ENCODE data around the gene TOR2A. TPM values are rescaled to one million over a fixed set of nuclear protein-coding genes. Genes with fewer than 3 reads are reported as not detected.

TOR2A gene
- total RNA-seq, 2 donors from 2014 or later: 20.4 to 24.1 TPM

DNA sequence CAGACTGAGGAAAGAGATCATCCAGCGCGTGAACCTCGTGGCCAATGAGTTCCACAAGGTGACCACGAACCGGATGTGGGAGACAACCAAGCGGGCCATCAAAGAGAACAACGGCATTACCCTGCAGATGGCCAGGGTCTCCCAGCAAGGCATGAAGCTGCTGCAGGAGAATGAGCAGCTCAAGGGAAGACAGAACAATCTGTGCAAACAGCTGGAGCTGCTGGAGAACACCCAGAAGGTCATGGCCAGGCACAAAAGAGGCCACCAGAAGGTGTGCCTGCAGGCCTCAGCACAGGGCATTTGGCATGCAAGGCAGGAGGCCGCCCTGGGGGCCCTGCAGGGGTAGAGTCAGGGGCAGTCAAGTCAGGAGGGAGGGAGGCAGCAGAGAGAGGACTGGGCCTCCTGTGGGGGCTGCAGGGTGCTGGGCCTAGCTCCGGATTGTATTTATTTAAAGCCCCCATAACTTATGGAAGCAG lies 23.8 kb downstream of the TOR2A start:
- Histone ChIP-seq H3K36me3 (no peaks in the 10 kb centered on the region), H3K4me1 (replicated peaks) (no peaks in the 10 kb centered on the region), H3K27ac (no peak overlapping the region), H3K9me3 (no peaks in the 10 kb centered on the region), H3K27me3 (replicated peaks; ENCODE audit: insufficient read depth) (no peaks in the 10 kb centered on the region), H3K4me3 (no peak overlapping the region)
- no peak for TF ChIP-seq POLR2A (IDR thresholded peaks at IDR 0.05)
- no peak for TF ChIP-seq POLR2AphosphoS5 (IDR thresholded peaks at IDR 0.05)
- TF ChIP-seq, protein P1, sequence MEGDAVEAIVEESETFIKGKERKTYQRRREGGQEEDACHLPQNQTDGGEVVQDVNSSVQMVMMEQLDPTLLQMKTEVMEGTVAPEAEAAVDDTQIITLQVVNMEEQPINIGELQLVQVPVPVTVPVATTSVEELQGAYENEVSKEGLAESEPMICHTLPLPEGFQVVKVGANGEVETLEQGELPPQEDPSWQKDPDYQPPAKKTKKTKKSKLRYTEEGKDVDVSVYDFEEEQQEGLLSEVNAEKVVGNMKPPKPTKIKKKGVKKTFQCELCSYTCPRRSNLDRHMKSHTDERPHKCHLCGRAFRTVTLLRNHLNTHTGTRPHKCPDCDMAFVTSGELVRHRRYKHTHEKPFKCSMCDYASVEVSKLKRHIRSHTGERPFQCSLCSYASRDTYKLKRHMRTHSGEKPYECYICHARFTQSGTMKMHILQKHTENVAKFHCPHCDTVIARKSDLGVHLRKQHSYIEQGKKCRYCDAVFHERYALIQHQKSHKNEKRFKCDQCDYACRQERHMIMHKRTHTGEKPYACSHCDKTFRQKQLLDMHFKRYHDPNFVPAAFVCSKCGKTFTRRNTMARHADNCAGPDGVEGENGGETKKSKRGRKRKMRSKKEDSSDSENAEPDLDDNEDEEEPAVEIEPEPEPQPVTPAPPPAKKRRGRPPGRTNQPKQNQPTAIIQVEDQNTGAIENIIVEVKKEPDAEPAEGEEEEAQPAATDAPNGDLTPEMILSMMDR (IDR thresholded peaks at IDR 0.05): no peak
- intact Hi-C loops (cut with DNase I): no loop called here
- DNase-seq (ENCODE audit: low spot score): no peak
- 79% methylated on average over 9 of the region's 9 CpGs for WGBS

DNA sequence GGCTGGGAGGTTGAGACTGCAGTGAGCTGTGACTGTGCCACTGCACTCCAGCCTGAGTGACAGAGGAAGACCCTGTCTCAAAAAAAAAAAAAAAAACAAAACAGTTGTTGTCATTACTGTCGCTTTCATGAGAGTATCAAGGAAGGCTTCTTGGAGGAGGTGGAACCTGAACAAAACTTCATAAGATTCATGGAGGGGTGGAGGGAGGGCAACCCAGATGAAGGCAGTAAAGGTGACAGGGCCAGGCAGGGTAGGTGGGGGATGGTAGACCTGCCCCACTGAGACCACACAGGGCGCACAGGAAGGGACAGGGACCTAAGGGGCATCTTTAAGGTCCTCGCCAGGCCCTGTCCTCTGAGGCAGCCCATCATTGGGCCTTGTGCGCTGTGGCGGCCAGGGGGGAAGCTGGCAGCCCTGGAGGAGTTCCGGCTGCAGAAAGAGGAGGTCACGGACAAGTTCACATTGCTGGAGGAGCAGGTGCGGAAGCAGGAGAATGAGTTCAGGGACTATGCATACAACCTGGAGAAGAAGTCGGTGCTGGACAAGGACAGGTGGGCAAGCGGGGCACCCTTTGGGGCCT lies 24.8 kb downstream of the TOR2A start:
- Histone ChIP-seq H3K9me3 (no peaks in the 10 kb centered on the region), H3K4me3 (no peak overlapping the region), H3K27ac (no peak overlapping the region), H3K4me1 (replicated peaks) (no peaks in the 10 kb centered on the region), H3K36me3 (no peaks in the 10 kb centered on the region), H3K27me3 (replicated peaks; ENCODE audit: insufficient read depth) (no peaks in the 10 kb centered on the region)
- DNase-seq (ENCODE audit: low spot score): no peak
- WGBS: 91% methylated on average over 10 of the region's 10 CpGs
- no peak for TF ChIP-seq POLR2AphosphoS5 (IDR thresholded peaks at IDR 0.05)
- TF ChIP-seq POLR2A (IDR thresholded peaks at IDR 0.05): no peak
- TF ChIP-seq, protein P1 (IDR thresholded peaks at IDR 0.05): no peak
- intact Hi-C loops (cut with DNase I): no loop called here

GRCh38 chr9:127708952-127709587 lies 26.0 kb downstream of the TOR2A start:
- DNase-seq (ENCODE audit: low spot score): no peak
- H3K27ac ChIP-seq: no peak overlapping the region
- no peaks in the 10 kb centered on the region for H3K9me3 ChIP-seq
- TF ChIP-seq, protein P1 (IDR thresholded peaks at IDR 0.05): no peak
- TF ChIP-seq POLR2A (IDR thresholded peaks at IDR 0.05) (no peak), POLR2AphosphoS5 (IDR thresholded peaks at IDR 0.05) (no peak)
- intact Hi-C loops (cut with DNase I): no loop called here
- H3K4me3 ChIP-seq: no peak overlapping the region
- WGBS: 83% methylated on average over 8 of the region's 8 CpGs
- no peaks in the 10 kb centered on the region for H3K4me1 ChIP-seq (replicated peaks)
- no peaks in the 10 kb centered on the region for H3K27me3 ChIP-seq (replicated peaks; ENCODE audit: insufficient read depth)
- no peaks in the 10 kb centered on the region for H3K36me3 ChIP-seq

- intact Hi-C loops (cut with DNase I): no loop called here
- no peak for TF ChIP-seq POLR2AphosphoS5 (IDR thresholded peaks at IDR 0.05)
- TF ChIP-seq, protein P1 (IDR thresholded peaks at IDR 0.05): no peak
- TF ChIP-seq POLR2A (IDR thresholded peaks at IDR 0.05): no peak
- H3K9me3 ChIP-seq: no peaks in the 10 kb centered on the region
- no peaks in the 10 kb centered on the region for H3K36me3 ChIP-seq
- WGBS: 48% methylated on average over 5 of the region's 5 CpGs
- no peaks in the 10 kb centered on the region for H3K4me1 ChIP-seq (replicated peaks)
- H3K27me3 ChIP-seq (replicated peaks; ENCODE audit: insufficient read depth): no peaks in the 10 kb centered on the region
- no peak for DNase-seq (ENCODE audit: low spot score)
- H3K27ac ChIP-seq: no peak overlapping the region
- no peak overlapping the region for H3K4me3 ChIP-seq
Measured at GRCh38 chr9:127707766-127708165, 27.3 kb downstream of the TOR2A start.

DNA sequence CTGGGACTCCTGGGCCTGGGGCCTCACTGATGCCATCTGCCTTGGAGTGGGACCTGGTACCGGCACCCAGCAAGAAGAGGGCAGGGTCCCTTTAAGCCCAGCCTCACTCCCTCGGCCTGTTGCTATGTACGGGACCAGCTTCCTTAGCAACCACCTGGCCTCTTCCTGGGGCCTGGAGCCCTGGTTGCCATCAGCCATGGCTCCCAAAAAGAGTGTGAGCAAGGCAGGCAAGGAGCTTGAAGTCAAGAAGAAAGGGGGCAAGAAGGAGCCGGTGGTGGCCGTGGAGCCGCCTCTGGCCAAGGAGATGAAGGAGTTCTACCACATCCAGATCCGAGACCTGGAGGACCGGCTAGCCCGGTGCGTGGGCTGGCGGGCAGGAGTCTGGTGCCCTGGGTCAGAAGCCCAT lies 28.3 kb downstream of the TOR2A start, which contains the start of gene CFAP157:
TSS of gene CFAP157 (plus strand) at position 153 of the 406 bp plus-strand sequence. CDS start at position 197, 44 bp downstream.
- intact Hi-C loops (cut with DNase I): no loop called here
- TF ChIP-seq POLR2AphosphoS5 (IDR thresholded peaks at IDR 0.05) (no peak), POLR2A (IDR thresholded peaks at IDR 0.05) (no peak)
- TF ChIP-seq, protein P1 (IDR thresholded peaks at IDR 0.05): no peak
- Histone ChIP-seq H3K4me1 (replicated peaks) (no peaks in the 10 kb centered on the region), H3K27me3 (replicated peaks; ENCODE audit: insufficient read depth) (no peaks in the 10 kb centered on the region), H3K36me3 (no peaks in the 10 kb centered on the region), H3K4me3 (no peak within 1 kb of the TSS), H3K9me3 (no peaks in the 10 kb centered on the region), H3K27ac (no peak within 1 kb of the TSS)
- no peak for DNase-seq (ENCODE audit: low spot score)
- WGBS: 67% methylated on average over 9 of the region's 11 CpGs
